ENCODE data around the gene FAM216A.

Gene FAM216A

GRCh38 chr12:110538869-110539622, 70.4 kb downstream of the FAM216A start:
- no peak for DNase-seq (ENCODE audit: low spot score)
